ENCODE data around the gene EVA1A.

DNA sequence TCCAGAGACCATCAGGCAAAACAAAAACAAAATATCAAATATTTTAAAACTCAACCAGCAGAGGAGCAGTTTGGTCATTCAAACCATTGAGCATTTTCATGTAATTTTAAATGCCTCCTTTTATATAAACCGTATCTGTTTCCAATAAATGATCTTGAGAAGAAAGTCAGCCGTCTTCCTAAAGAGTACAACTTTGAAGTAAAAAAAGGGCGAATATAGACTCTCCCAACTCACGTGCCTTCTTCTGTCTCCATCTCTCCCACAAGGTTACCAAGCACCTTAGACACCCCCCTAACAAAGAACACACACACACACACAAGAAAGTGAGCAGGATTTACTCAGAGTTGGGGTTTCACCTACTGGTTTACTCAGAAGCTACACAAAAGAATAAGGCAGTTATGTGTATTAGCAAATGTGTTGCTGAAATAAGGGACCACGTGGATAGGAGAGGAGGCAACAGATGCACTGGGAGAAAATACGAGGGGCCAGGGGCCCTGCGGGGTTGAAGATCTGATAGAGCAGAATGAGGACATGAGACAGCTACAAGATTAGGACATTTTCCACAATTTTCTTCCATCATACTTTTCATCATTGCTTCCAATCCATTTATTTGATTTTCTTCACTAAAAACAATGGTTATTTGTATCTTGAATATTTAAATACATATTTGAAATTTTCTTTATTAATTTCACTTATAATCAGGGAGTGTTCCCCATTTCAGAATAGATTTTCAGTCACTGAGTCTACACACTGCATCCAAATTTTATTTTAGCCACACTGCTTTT, 45.0 kb downstream of the EVA1A start:
- TF ChIP-seq, protein P1, sequence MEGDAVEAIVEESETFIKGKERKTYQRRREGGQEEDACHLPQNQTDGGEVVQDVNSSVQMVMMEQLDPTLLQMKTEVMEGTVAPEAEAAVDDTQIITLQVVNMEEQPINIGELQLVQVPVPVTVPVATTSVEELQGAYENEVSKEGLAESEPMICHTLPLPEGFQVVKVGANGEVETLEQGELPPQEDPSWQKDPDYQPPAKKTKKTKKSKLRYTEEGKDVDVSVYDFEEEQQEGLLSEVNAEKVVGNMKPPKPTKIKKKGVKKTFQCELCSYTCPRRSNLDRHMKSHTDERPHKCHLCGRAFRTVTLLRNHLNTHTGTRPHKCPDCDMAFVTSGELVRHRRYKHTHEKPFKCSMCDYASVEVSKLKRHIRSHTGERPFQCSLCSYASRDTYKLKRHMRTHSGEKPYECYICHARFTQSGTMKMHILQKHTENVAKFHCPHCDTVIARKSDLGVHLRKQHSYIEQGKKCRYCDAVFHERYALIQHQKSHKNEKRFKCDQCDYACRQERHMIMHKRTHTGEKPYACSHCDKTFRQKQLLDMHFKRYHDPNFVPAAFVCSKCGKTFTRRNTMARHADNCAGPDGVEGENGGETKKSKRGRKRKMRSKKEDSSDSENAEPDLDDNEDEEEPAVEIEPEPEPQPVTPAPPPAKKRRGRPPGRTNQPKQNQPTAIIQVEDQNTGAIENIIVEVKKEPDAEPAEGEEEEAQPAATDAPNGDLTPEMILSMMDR (conservative IDR thresholded peaks at IDR 0.05), result no peak
- no peak for TF ChIP-seq EZH2 (IDR thresholded peaks at IDR 0.05; ENCODE audit: low read depth)
